A673 (cell line): ENCODE measurements around the gene DRD4. TPM values are rescaled to one million over a fixed set of nuclear protein-coding genes. Genes with fewer than 3 reads are reported as not detected.

Experiments used
- BruUV-seq: library from RNA; stranded (reverse); fragments of 400-500 nt; replicated peaks from 2 replicates; lab custom pipeline; 2021; lab: Mats Ljungman, UMichigan
- CTCF ChIA-PET: fragments of 300-600 bp; sonication (Branson Sonifier 250); formaldehyde crosslinking; loops from one replicate; lab custom pipeline; 2022; ENCODE audit warnings: antibody characterized with exemption; lab: Charles Lee
- POLR2A ChIA-PET: fragments of 300-600 bp; sonication (Branson Sonifier 250); formaldehyde crosslinking; loops from one replicate; lab custom pipeline; 2022; ENCODE audit warnings: antibody characterized with exemption; ENCODE audit not compliant: low non-redundant PET; lab: Charles Lee
- DNase-seq: peaks from one replicate; pipeline ENCODE4 v3.0.0-alpha.2; 2015; ENCODE audit warnings: low spot score
- H3K27ac ChIP-seq: fragments of 200-600 bp; sonication (generic); 2 replicates; pipeline ENCODE4 v1.5.1; 2016; ENCODE audit warnings: mixed run types, low read depth, mild to moderate bottlenecking, mixed read lengths, antibody characterized with exemption, low read length; ENCODE audit not compliant: poor library complexity, severe bottlenecking
- H3K27me3 ChIP-seq: fragments of 200-600 bp; sonication (generic); replicated peaks from 2 replicates; pipeline ENCODE4 v1.6.1; 2017; ENCODE audit warnings: mixed run types, low read depth, mild to moderate bottlenecking, mixed read lengths, antibody characterized with exemption, low read length; ENCODE audit not compliant: insufficient read depth, poor library complexity
- H3K36me3 ChIP-seq: fragments of 200-600 bp; sonication (generic); 2 replicates; pipeline ENCODE4 v1.6.1; 2016; ENCODE audit warnings: mixed run types, mild to moderate bottlenecking, mixed read lengths, antibody characterized with exemption, low read length; ENCODE audit not compliant: insufficient read depth, poor library complexity, severe bottlenecking
- H3K4me1 ChIP-seq: fragments of 200-600 bp; sonication (generic); 2 replicates; pipeline ENCODE4 v1.6.1; 2017; ENCODE audit warnings: mixed run types, mild to moderate bottlenecking, mixed read lengths, antibody characterized with exemption, low read length; ENCODE audit not compliant: insufficient read depth, poor library complexity, severe bottlenecking
- H3K4me3 ChIP-seq: fragments of 200-600 bp; sonication (generic); 2 replicates; pipeline ENCODE4 v1.5.1; 2016; ENCODE audit warnings: low read depth, mixed run types, mild to moderate bottlenecking, mixed read lengths, low read length; ENCODE audit not compliant: poor library complexity, severe bottlenecking
- H3K9me3 ChIP-seq: fragments of 200-600 bp; sonication (generic); 2 replicates; pipeline ENCODE4 v1.6.1; 2016; ENCODE audit warnings: mixed run types, low read depth, mild to moderate bottlenecking, mixed read lengths, antibody characterized with exemption, low read length; ENCODE audit not compliant: poor library complexity, severe bottlenecking
- EZH2 ChIP-seq: fragments of 200-600 bp; sonication (generic); IDR thresholded peaks from 2 replicates; pipeline ENCODE4 v1.6.1; 2017; ENCODE audit warnings: borderline replicate concordance, low read depth, mild to moderate bottlenecking, mixed read lengths, antibody characterized with exemption, low read length; ENCODE audit not compliant: poor library complexity, severe bottlenecking
- intact Hi-C: fragments of 100-400 bp; cut with micrococcal nuclease; formaldehyde crosslinking; loops from one replicate; pipeline ENCODE4 v1.10.0; 2022; ENCODE audit not compliant: unreplicated experiment
- total RNA-seq: library from RNA; stranded (reverse); gene quantifications from 2 replicates; pipeline ENCODE4 v1.2.3, GENCODE V29; 2021
- TF ChIP-seq, protein P1 (sequence below): fragments of 300-800, 200-600 bp; sonication (generic); conservative IDR thresholded peaks from 2 replicates; pipeline ENCODE4 v1.5.1; 2017; ENCODE audit warnings: low read depth, mild to moderate bottlenecking, antibody characterized with exemption, low read length, moderate library complexity, mixed read lengths

The DRD4 gene
- total RNA-seq, 1 experiment from 2014 or later = 3.0 TPM

GRCh38 chr11:665704-666281, 28.7 kb downstream of the DRD4 start:
- intact Hi-C loops = no loop called here
- TF ChIP-seq EZH2 = no peak
- TF ChIP-seq, protein P1, sequence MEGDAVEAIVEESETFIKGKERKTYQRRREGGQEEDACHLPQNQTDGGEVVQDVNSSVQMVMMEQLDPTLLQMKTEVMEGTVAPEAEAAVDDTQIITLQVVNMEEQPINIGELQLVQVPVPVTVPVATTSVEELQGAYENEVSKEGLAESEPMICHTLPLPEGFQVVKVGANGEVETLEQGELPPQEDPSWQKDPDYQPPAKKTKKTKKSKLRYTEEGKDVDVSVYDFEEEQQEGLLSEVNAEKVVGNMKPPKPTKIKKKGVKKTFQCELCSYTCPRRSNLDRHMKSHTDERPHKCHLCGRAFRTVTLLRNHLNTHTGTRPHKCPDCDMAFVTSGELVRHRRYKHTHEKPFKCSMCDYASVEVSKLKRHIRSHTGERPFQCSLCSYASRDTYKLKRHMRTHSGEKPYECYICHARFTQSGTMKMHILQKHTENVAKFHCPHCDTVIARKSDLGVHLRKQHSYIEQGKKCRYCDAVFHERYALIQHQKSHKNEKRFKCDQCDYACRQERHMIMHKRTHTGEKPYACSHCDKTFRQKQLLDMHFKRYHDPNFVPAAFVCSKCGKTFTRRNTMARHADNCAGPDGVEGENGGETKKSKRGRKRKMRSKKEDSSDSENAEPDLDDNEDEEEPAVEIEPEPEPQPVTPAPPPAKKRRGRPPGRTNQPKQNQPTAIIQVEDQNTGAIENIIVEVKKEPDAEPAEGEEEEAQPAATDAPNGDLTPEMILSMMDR = no peak
- ChIA-PET POLR2A (no interaction called here), CTCF (no interaction called here)
- H3K36me3 ChIP-seq = peaks cover 9% of the 10 kb centered on the region
- H3K27ac ChIP-seq = peak overlapping the region; percentile 47
- H3K4me1 ChIP-seq = peaks cover 13% of the 10 kb centered on the region
- H3K4me3 ChIP-seq = no peak overlapping the region
- H3K9me3 ChIP-seq = no peaks in the 10 kb centered on the region
- DNase-seq = no peak
- H3K27me3 ChIP-seq = no peaks in the 10 kb centered on the region
- BruUV-seq = no TSS peak

DNA sequence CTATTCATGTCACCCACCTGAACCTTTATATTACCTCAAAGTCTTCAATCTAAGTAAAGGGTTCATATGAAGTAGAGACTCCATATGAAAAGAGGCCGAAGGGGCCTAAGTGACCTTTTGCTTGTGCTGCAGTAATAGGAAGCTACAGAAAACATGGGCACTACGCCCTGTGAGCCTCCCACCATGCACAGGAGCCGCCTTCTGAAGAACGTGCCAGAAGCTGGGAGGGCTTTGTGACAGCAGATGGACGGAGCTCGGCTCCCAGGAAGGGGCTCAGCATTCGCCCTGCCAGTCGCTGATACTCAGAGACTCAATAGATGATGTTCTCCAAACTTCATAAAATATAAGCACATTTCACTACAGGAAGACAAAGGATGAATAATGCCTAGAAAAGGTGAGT, 36.8 kb downstream of the DRD4 start:
- Histone ChIP-seq H3K27me3 (no peaks in the 10 kb centered on the region), H3K9me3 (no peaks in the 10 kb centered on the region), H3K27ac (no peak overlapping the region), H3K4me1 (no peaks in the 10 kb centered on the region), H3K4me3 (no peak overlapping the region), H3K36me3 (peaks cover 20% of the 10 kb centered on the region)
- intact Hi-C loops = no loop called here
- POLR2A ChIA-PET = interaction anchor here (0.5 kb wide), 1 partner anchor 74 kb away, joined by 4 read pairs; no protein-coding TSS in a partner anchor
- DNase-seq = no peak
- CTCF ChIA-PET = no interaction called here
- BruUV-seq = no TSS peak
- TF ChIP-seq, protein P1 = no peak
- TF ChIP-seq EZH2 = no peak

DNA sequence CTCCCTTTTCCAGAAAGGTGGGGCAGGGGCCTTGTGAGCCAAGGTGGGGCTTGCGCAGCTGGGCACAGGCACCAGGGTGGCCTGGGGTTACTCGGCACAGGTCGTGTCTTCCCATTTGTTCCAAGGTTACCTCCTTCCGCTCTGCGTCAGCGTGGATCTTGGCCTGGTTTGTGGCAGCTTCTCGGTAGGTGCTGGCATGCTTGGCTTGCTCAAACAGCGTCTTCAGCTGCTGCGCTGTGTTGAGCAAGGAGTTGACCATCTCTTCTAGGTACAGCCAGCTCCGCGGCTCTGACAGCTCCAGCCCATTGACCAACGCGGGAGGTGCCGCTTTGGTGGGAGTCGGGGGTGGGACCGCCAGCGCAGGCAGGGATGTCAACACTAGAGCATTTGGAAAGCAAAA, 37.3 kb downstream of the DRD4 start:
- Histone ChIP-seq H3K9me3 (no peaks in the 10 kb centered on the region), H3K4me3 (no peak overlapping the region), H3K27ac (no peak overlapping the region), H3K36me3 (peaks cover 23% of the 10 kb centered on the region), H3K4me1 (no peaks in the 10 kb centered on the region), H3K27me3 (no peaks in the 10 kb centered on the region)
- no peak for DNase-seq
- intact Hi-C loops = no loop called here
- no TSS peak for BruUV-seq
- CTCF ChIA-PET = no interaction called here
- TF ChIP-seq, protein P1 = no peak
- no peak for TF ChIP-seq EZH2
- POLR2A ChIA-PET = interaction anchor here (0.5 kb wide), 1 partner anchor 75 kb away, joined by 4 read pairs; no protein-coding TSS in a partner anchor
